Temporal lobe (tissue), 2 donors: ENCODE data around the gene SYNGR3. TPM values are rescaled to one million over a fixed set of nuclear protein-coding genes. Genes with fewer than 3 reads are reported as not detected.

Experiments
- small RNA-seq: library from RNA; depleted of rRNA; stranded (forward); fragments of <200 nt; gene quantifications from one replicate; pipeline ENCODE3, GENCODE V24; 2014; ENCODE audit warnings: low replicate concordance
- total RNA-seq: library from RNA; depleted of rRNA; stranded (reverse); fragments of >200 nt; gene quantifications from one replicate; pipeline ENCODE4 v1.2.3, GENCODE V29; 2014

SYNGR3 gene
- total RNA-seq, 1 donor from 2014 or later = 64.4 TPM

Small RNA genes lying within 50 kb of the gene (small RNA-seq; reads per million reads assigned to genes)
- gene AC005363.2 (not detected), gene RN7SL219P (not detected), gene SNORA10 (not detected), gene SNORA64 (not detected)

Other genes with a start within 250 kb of the SYNGR3 start
- gene NME3, start 218.4 kb upstream of the SYNGR3 start, total RNA-seq = 23.8 TPM
- gene EME2, start 217.2 kb upstream of the SYNGR3 start, total RNA-seq = 4.9 TPM
- gene MRPS34, start 216.8 kb upstream of the SYNGR3 start, total RNA-seq = 23.1 TPM
- 43.0 TPM for gene SPSB3, start 207.4 kb upstream of the SYNGR3 start, total RNA-seq
- 27.3 TPM for gene NUBP2, start 207.0 kb upstream of the SYNGR3 start, total RNA-seq
- not detected for gene IGFALS, start 196.3 kb upstream of the SYNGR3 start, total RNA-seq
- gene HAGH, start 163.1 kb upstream of the SYNGR3 start, total RNA-seq = 38.6 TPM
- gene FAHD1, start 162.8 kb upstream of the SYNGR3 start, total RNA-seq = 36.9 TPM
- 0.49 TPM for gene MEIOB, start 117.8 kb upstream of the SYNGR3 start, total RNA-seq
- not detected for gene HS3ST6, start 71.6 kb upstream of the SYNGR3 start, total RNA-seq
- gene MSRB1, start 46.8 kb upstream of the SYNGR3 start, total RNA-seq = 2.5 TPM
- gene RPL3L, start 35.3 kb upstream of the SYNGR3 start, total RNA-seq = not detected
- gene NDUFB10, start 30.4 kb upstream of the SYNGR3 start, total RNA-seq = 43.0 TPM
- gene RPS2, start 25.1 kb upstream of the SYNGR3 start, total RNA-seq = 1,174 TPM
- not detected for gene RNF151, start 23.1 kb upstream of the SYNGR3 start, total RNA-seq
- 12.3 TPM for gene TBL3, start 17.9 kb upstream of the SYNGR3 start, total RNA-seq
- gene NOXO1, start 8.5 kb upstream of the SYNGR3 start, total RNA-seq = 0.98 TPM
- 9.8 TPM for gene GFER, start 5.8 kb upstream of the SYNGR3 start, total RNA-seq
- 5.2 TPM for gene ZNF598, start 19.9 kb downstream of the SYNGR3 start, total RNA-seq
- 0.25 TPM for gene NPW, start 29.8 kb downstream of the SYNGR3 start, total RNA-seq
- 12.3 TPM for gene NHERF2, start 36.9 kb downstream of the SYNGR3 start, total RNA-seq
- gene NTHL1, start 57.9 kb downstream of the SYNGR3 start, total RNA-seq = 19.4 TPM
- gene TSC2, start 58.0 kb downstream of the SYNGR3 start, total RNA-seq = 51.1 TPM
- gene PKD1, start 145.9 kb downstream of the SYNGR3 start, total RNA-seq = 77.7 TPM
- gene RAB26, start 158.7 kb downstream of the SYNGR3 start, total RNA-seq = 4.4 TPM
- gene TRAF7, start 165.8 kb downstream of the SYNGR3 start, total RNA-seq = 29.7 TPM
- 20.9 TPM for gene CASKIN1, start 206.6 kb downstream of the SYNGR3 start, total RNA-seq
- gene MLST8, start 215.5 kb downstream of the SYNGR3 start, total RNA-seq = 12.8 TPM
- gene BRICD5, start 220.9 kb downstream of the SYNGR3 start, total RNA-seq = 3.2 TPM
- 10.6 TPM for gene PGP, start 224.9 kb downstream of the SYNGR3 start, total RNA-seq
- gene E4F1, start 233.6 kb downstream of the SYNGR3 start, total RNA-seq = 18.9 TPM
- gene DNASE1L2, start 246.5 kb downstream of the SYNGR3 start, total RNA-seq = 1.5 TPM